Amniotic epithelial cell (primary cell): Measurements from ENCODE around the gene SH2D4B.
A peak's percentile ranks its signal among the peaks of the same experiment; 100 is the strongest.

ENCODE experiments used
- DNase-seq: peaks from one replicate; pipeline ENCODE4 v3.0.0-alpha.2; 2010; ENCODE audit warnings: low read depth

The SH2D4B gene

GRCh38 chr10:80642661-80643060, 105.0 kb downstream of the SH2D4B start:
- no peak for DNase-seq

- DNase-seq, result no peak
Measured at GRCh38 chr10:80646366-80646765, 108.7 kb downstream of the SH2D4B start.

GRCh38 chr10:80647173-80647833, 109.6 kb downstream of the SH2D4B start:
- no peak for DNase-seq

GRCh38 chr10:80648106-80648505, 110.4 kb downstream of the SH2D4B start:
- DNase-seq, result no peak

DNA sequence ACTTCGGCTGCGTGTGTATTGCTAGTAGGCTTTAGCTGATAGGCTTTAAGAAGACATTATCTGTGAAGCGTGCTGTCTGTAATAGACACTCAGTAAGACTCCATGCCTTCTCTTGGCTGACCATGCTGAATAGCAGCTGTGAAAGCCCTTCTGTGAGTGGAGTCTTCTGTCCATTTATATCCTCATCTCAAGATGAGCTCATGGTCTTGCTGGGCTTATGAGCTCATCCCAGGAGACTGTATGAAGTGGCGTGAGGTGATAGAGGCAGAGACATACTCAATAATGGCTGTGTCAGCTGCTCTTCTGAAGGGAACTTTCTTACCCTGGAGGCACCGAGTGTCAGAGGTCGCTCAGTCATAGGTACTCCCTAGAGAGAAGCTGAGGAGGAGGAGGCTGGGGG, 111.5 kb downstream of the SH2D4B start:
- no peak for DNase-seq

DNA sequence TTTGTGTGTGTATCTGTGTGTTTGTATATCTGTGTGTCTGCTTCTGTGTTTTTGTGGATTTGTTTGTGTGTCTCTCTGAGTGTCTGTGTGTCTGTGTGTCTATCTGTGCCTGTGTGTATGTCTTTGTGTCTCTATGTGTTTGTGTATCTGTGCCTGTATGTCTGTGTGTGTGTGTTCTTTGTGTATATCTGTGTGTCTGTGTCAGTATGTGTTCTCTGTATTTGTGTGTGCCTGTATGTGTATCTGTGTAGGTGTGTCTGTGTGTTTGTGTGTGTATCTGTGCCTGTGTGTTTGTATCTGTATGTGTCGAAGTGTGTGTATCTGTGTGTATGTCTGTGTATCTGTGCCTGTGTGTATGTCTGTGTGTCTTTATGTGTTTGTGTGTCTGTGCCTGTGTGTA, 118.2 kb downstream of the SH2D4B start:
- no peak for DNase-seq

GRCh38 chr10:80658068-80658467, 120.4 kb downstream of the SH2D4B start:
- DNase-seq, result no peak

DNA sequence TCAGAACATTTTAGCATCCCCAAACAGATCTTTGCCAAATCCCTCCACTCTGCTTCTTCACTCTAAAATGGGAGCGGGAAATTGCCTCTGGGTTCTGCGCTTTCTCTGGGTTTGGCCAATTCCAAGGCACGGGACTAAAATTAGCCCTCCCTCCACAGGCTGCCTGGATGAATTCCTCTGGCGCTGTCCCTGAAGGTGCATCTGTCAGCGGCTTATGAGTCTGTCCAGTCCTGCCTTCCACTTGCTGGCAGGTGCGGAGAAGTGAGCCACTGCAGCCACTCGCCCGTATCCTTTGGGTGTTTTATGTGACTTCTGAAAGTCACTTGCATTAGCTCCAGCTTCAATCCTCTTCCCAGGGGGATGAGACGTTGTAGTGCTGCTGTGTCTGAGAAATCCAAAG, 121.6 kb downstream of the SH2D4B start:
- no peak for DNase-seq

DNA sequence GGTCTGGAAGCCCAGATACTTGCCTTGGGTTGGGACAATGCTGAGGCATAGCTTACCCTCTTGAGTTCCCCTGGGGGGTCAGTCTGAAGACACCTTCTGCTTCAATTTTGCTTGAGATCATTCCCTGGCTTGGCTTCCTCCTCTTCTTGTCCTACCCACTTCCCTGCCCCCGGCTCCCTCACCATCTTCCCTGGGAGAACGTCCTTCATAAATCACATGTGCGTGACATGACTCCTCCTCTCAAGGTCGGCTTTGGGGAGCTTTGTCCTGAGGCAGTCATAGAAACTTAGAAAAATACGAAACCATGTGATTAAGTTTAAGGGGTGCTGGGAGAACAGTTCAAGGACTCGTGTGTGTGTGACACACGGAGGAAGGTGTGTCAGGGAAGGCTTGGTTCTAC, 122.6 kb downstream of the SH2D4B start:
- DNase-seq, result no peak

DNA sequence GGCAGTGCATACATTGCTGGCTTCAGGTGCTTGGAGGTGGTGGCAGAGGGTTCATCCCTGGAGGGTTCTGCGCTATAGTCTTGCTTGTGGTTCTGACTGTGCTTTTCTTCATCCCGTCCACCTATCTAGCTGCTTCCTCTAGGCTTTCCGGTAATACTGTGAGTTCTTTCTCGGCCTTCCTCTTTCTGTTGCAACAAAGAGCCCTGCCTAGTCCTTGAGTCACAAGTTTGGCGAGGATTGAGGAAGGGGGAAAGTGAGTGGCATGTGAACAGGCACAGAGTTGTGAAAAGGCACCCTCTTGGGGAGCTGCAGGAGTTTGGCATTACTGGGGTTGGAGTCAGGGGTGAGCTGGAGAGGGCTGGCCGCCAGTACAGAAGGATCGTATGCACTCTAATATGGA, 123.0 kb downstream of the SH2D4B start:
- no peak for DNase-seq

- DNase-seq, result no peak
Measured at GRCh38 chr10:80661526-80661925, 123.8 kb downstream of the SH2D4B start.

DNA sequence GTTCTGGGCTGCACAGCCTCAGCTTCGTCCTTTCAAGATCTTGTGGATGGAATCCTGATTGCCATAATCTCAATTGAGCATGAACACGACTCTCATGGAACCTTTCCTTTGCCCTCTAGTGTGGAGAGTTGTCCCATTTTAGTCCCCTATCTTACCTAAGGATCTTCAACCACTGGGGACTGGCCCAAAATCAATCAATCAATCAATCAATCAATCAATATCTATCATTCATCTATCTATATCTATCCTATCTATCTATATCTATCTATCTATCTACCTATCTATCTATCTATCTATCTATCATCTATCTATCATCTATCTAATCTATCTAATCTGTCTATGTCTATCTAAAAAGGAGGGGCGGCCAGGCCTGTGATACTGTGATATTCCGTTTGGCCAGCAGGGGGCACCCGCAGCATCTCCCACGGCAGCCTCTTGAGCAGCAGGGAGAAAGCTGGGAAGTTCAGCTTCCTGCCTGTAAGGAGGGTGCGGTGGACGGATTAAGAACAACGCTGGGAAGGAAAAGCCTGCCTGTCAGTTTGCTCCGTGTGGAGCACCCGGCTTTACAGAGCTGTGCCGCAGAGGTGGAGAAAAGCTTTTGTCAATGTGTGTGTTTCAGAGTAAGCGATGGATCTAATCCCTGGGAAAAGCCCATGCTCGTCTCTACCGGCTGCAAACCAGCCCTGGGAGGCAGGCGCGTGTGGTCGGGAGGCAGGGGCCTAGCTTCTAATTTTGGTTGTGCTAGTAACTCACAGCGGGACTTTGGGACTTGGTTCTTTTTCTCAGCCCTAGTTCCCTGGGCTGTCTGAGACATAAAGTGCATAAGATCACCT, 124.9 kb downstream of the SH2D4B start:
- peak; percentile 74 for DNase-seq

DNA sequence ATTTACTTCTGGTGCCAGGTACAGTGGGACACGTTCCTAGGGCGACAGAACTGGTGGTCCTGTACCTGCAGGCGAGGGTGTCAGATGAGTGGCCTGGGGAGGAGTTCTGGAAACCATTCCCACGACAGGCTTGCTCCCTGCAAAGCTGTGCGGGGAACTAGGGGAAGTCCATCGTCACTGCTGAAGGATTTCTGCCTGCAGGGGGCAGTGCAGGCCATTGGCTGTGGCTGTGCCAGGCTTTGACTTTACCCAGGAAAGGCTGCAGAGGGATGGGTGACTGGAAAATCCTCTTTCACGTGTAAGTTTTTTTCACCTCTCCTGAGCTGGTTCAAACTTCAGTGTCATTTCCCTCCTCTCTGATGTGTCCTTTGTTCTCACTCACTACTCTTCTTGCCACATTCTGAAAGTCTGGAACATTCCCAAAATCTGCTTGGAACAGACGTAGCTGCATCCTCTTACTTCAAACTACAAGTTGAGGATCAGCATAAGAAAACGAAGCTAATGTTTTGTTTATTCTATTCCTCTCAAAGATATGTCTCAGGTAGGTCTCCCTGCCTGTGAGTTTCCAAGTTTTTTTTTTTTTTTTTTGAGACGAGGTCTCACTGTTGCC, 126.5 kb downstream of the SH2D4B start:
- peak; percentile 51 for DNase-seq

DNA sequence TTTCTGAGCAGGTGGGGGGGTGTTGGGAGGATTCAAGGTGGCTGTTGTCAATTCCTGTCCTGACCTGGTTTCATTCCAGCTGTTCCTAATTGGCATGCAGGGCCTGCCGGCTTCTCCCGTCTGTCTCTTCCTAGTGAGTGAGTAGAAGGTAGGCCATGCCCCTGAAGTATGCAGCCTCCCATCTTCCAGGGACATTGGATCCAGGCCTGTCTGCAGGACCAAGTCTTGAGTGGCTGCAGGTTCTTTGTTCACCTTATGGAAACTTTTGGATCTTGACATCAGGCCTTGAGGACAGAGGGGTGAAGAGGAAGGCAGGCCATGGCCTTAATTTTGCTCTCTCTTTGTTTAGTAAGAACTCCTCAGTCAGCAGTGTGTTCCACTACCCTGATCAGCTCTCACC, 131.8 kb downstream of the SH2D4B start:
- DNase-seq, result no peak

- DNase-seq, result no peak
Measured at GRCh38 chr10:80670774-80671173, 133.1 kb downstream of the SH2D4B start.

DNA sequence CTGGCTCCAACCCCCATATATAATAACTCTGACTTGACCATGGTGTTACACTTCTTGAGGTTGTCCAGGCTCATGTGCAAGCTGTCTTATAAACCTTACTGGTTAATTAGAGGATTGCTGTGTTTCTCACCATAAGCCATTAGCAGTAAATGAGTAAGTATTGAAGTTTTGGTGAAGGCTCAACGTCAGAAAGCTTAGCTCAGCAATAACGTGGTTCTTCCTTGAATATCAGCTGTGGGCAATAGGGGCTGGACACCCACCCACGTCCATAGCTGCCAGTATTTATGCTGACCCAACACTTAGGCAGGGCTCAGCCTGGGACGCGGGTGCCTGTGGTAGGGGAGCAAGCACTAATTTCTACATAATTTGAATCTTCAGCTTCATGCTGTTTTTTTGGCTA, 134.1 kb downstream of the SH2D4B start:
- no peak for DNase-seq

DNA sequence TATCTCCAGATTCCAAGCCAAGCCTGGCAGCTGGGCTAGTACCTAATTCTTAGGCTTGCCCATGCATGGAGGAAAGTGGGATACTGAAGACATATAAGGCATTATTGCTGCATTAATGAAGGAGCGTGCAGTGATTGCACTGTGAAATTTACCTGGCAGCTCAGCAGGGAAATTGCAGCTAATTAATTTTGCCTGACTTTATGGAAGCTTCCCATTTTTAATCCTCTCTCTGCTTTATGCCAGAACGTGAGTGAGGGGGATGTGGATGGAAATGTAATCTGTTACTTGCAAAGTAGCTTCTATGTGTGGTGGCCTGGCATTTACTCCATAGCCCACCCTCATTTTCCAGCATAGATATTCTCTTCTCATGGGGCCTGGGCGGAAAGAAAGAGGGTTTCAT, 134.9 kb downstream of the SH2D4B start:
- DNase-seq, result no peak

DNA sequence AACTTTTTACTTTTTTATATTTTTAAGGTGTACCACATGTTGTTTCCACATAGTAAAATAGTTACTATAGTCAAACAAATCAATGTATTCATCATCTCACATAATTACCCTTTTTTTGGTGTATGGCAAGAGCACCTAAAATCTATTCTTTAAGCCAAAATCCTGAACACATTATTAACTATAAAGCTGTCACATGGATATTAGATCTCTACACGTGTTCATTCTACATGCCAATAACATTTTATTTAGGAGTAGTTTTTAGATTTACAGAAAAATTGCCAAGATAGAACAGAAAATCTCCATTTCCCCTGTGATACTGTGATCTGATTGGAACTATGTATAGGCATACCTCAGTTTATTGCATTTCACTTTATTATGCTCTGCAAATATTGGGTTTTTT, 137.1 kb downstream of the SH2D4B start:
- DNase-seq, result no peak

- DNase-seq, result no peak
Measured at GRCh38 chr10:80681142-80681541, 143.4 kb downstream of the SH2D4B start.

DNA sequence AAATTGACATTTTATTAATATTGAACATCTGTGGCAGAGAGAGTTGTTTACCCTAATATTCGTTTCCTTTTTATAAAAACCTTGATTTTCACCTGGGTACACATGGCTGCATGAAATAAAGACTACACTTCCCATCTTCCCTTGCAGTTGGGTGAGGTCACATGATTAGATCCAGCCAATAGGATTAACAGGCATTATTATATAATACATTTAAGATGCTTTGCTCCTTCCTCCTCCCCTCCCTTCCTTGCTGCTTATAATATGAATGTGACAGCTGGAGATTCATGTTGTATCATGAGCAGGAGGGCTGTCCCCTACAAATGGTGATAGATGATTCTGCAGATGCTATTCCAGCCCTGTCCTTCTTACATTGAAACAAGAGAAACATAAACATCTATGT, 146.6 kb downstream of the SH2D4B start:
- DNase-seq, result peak; percentile 22

DNA sequence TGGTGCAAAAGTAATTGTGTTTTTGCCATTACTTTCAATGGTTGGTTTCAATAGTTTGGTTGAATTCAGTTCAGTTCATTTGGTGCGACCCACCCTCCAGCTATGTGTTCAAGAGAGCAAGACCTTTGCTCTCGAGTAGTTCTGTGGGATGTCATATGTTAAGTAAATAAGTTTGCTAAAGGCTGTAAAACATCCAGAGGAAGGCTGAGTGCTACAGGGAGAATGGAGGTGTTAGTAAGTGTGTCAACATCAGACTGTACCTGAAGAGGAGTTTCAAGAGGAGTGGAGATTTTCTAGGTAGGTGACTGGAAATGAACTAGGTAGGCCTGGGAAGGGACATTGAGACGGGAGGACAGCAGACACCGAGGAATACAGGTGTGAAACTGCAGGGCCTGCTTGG, 147.7 kb downstream of the SH2D4B start:
- no peak for DNase-seq

DNA sequence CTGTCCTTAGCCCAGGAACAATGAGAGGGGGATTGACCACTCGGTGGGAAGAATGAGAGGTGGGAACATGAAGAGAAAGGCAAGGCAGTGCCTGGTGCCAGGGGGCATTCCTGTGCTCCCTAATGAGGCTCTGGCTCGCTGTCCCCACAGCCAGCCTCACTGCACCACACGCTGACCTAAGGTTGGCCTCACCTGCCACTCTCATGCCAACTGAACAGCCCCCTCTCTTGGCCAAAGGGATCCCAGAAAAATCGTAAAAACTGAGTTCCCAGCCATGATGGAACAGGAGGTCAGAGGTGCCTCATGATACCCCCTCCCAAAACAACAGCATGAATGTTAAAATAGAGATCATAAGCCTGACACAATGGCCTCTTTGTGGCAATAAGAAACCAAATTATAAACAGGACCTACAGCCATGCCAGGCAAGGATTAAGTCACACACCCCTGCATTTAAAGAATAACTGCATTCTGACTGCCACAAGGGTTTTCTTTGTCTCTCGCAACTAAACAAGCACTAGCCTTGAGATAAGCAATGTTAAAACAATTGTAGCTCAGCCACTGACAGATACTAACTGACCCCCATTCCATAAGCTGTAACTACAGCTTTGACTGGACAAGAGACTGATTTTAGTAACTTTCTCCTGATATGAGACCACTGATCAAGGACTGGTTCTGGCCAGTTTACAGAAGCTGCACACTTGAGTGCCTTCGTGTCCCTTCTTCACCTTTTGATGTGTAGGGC, 149.2 kb downstream of the SH2D4B start:
- DNase-seq, result no peak

GRCh38 chr10:80687476-80687789, 149.7 kb downstream of the SH2D4B start:
- no peak for DNase-seq
